ENCODE data around the gene CTRB1. TPM values are rescaled to one million over a fixed set of nuclear protein-coding genes. Genes with fewer than 3 reads are reported as not detected.

CTRB1 gene
- total and polyA plus RNA-seq, 2 of the 8 experiments (the other 6 are each of a cell fraction or from before 2014, with no cell fraction given) = not detected

GRCh38 chr16:75265911-75266701 is 47.3 kb downstream of the CTRB1 start (continued):
- TF ChIP-seq KDM1A (IDR thresholded peaks at IDR 0.05; ENCODE audit: borderline replicate concordance, low read length) (0 out of 2 replicates have a peak, but pooled peaks have one; percentile 12), ATF3 (IDR thresholded peaks at IDR 0.05; ENCODE audit: insufficient read depth, low read depth, low read length) (no peak), TCF12 (IDR thresholded peaks at IDR 0.05; ENCODE audit: low read depth, low read length) (no peak), SP2 (IDR thresholded peaks at IDR 0.05; ENCODE audit: low read length) (no peak), EZH2 (IDR thresholded peaks at IDR 0.05; ENCODE audit: low read depth, low read length, severe bottlenecking) (no peak), NANOG (IDR thresholded peaks at IDR 0.05; ENCODE audit: insufficient read depth, low read depth, low read length, poor library complexity, severe bottlenecking) (no peak), SIX5 (IDR thresholded peaks at IDR 0.05; ENCODE audit: low read depth, low read length) (no peak), JUND (IDR thresholded peaks at IDR 0.05; ENCODE audit: low read length) (no peak), TAF1 (IDR thresholded peaks at IDR 0.05; ENCODE audit: low read depth, low read length) (peak; percentile 66), HDAC6 (IDR thresholded peaks at IDR 0.05; ENCODE audit: low read depth, low read length) (no peak), POLR2A (IDR thresholded peaks at IDR 0.05; ENCODE audit: control extremely low read depth in 1 of 2, low read depth in 2 of 2, low read length in 2 of 2) (peak in 1 of 2 experiments; percentile 65; a peak in 2 of 3 replicates), CHD1 (IDR thresholded peaks at IDR 0.05; ENCODE audit: low read depth, low read length) (no peak), HDAC2 (IDR thresholded peaks at IDR 0.05; ENCODE audit: borderline replicate concordance in 1 of 2, low read depth in 2 of 2, low read length in 2 of 2) (0 out of 4 replicates have a peak, but pooled peaks of 1 of the 2 experiments have one; percentile 9), RXRA (IDR thresholded peaks at IDR 0.05; ENCODE audit: insufficient read depth, low read depth, low read length) (no peak), YY1 (IDR thresholded peaks at IDR 0.05; ENCODE audit: low read depth, low read length) (no peak), POLR2AphosphoS5 (IDR thresholded peaks at IDR 0.05; ENCODE audit: low read depth, low read length) (no peak), GTF2F1 (IDR thresholded peaks at IDR 0.05; ENCODE audit: borderline replicate concordance, low read depth, low read length) (no peak), TBP (IDR thresholded peaks at IDR 0.05; ENCODE audit: low read depth, low read length) (0 out of 2 replicates have a peak, but pooled peaks have one; percentile 11), KDM4A (IDR thresholded peaks at IDR 0.05; ENCODE audit: low read depth, low read length, severe bottlenecking) (no peak), CHD2 (IDR thresholded peaks at IDR 0.05; ENCODE audit: low read length) (no peak), EGR1 (IDR thresholded peaks at IDR 0.05; ENCODE audit: borderline replicate concordance, low read depth, low read length) (no peak), ASH2L (IDR thresholded peaks at IDR 0.05; ENCODE audit: low read length) (peak; percentile 71), PHF8 (conservative IDR thresholded peaks at IDR 0.05; ENCODE audit: low read depth, low read length) (peak; percentile 44)
